ENCODE measurements around the gene KRTAP4-3.
"Not testable (repeated sequence)": the region's sequence is repeated elsewhere in the genome, so short reads cannot be mapped to it uniquely, and the experiment has no call there.

The KRTAP4-3 gene

GRCh38 chr17:41117846-41118386 lies 50.1 kb downstream of the KRTAP4-3 start, which contains the start of gene KRTAP4-11:
TSS of gene KRTAP4-11 (minus strand) at chr17:41118373. CDS start at chr17:41118315, 58 bp downstream.
- DNase-seq (ENCODE audit: low spot score) = not testable (repeated sequence)

All from HuH-7.5 (cell line).